GM12891 (cell line): ENCODE data around the gene SKOR1.

ENCODE experiments used
- PAX5 ChIP-seq: IDR thresholded peaks from 2 replicates; pipeline ENCODE4 v1.6.1; 2011; ENCODE audit warnings: low read length, moderate library complexity, mild to moderate bottlenecking; ENCODE audit not compliant: insufficient read depth, severe bottlenecking
- POLR2A ChIP-seq: IDR thresholded peaks from 2 replicates; pipeline ENCODE4 v1.6.1; 2011; ENCODE audit warnings: low read depth, low read length, control low read depth
- POLR2AphosphoS5 ChIP-seq: IDR thresholded peaks from 2 replicates; pipeline ENCODE4 v1.6.1; 2011; ENCODE audit warnings: low read depth, low read length, control low read depth
- POU2F2 ChIP-seq: IDR thresholded peaks from 2 replicates; pipeline ENCODE4 v1.6.1; 2011; ENCODE audit warnings: low read depth, mild to moderate bottlenecking, control low read depth, low read length, moderate library complexity
- SPI1 ChIP-seq: IDR thresholded peaks from 2 replicates; pipeline ENCODE4 v1.6.1; 2011; ENCODE audit warnings: low read depth, low read length, control low read depth
- TAF1 ChIP-seq: IDR thresholded peaks from 2 replicates; pipeline ENCODE4 v1.6.1; 2011; ENCODE audit warnings: low read depth, low read length, control low read depth

DNA sequence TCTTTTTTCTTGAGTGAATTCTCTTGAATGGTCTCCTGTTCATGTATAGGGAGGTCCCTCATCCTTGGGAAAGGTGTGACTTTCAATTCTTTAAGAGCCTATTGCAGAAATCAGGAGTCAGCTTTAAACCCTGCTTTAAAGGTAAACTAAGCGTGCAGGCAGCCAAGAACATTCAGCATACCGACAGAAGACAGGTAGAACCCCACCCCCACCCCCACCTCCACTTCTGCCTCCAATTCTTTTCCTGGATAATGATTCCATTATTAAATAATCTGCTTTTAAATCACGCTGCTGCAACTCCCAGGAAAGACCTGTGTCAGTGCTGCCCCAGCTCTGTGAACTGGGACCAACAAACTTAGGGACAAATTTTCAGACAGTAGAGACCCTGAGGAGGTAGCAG, 49.3 kb upstream of the SKOR1 start:
- TF ChIP-seq POLR2A (no peak), POLR2AphosphoS5 (no peak), TAF1 (no peak), SPI1 (no peak), PAX5 (no peak), POU2F2 (no peak)
